HG02623 (cell line): Measurements from ENCODE around the gene RFT1.
"Not testable (repeated sequence)": the region's sequence is repeated elsewhere in the genome, so short reads cannot be mapped to it uniquely, and the experiment has no call there.

Experiments
- ATAC-seq: cut with Tn5 transposase; IDR thresholded peaks from one replicate; pipeline ENCODE4 v1.9.1; 2021; ENCODE audit warnings: moderate library complexity; ENCODE audit not compliant: unreplicated experiment

The RFT1 gene

DNA sequence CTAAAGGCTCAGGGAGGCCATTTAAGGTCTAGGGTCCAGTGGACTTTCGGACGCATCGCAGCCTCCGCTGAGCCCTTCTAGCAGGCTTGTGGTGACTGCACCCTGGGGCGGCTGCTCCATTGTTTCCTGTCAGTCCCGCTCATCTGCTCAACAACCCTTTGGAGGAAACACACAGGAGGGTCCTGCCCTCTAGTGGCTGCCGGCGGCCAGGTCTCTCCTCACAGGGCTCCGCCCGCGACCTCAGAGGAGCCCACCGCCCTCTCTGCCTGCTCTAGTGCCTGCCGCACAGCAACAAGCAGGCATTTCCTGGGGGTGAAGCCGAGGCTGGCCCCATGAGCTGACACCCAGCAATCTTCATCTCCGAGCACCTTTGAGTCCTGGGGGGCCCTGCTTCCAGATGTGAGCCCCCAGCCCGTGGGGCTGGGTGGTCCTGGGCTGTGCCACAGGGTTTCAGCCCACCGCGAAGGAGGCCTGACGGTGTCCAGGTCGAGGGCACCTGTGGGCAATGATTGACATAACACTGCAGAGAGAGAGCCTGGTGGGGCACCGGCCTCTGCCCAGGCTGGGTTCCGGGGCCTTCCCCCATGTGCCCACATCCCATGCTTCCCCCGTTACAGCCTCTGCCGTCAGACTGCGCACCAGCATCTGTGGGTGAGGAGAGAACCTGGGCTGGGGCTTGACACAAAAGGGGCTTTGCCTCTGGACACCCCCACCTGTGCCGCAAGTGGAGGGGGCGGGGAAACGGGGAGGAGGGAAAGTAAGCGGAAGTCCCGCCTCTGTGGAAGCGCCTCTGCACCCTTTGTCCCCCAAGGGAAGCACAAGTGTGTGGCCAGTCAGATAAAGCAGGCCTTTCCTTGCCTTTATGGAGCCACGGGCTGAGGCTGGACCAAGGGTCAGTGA is 57.3 kb downstream of the RFT1 start:
- ATAC-seq = peak; percentile 78

DNA sequence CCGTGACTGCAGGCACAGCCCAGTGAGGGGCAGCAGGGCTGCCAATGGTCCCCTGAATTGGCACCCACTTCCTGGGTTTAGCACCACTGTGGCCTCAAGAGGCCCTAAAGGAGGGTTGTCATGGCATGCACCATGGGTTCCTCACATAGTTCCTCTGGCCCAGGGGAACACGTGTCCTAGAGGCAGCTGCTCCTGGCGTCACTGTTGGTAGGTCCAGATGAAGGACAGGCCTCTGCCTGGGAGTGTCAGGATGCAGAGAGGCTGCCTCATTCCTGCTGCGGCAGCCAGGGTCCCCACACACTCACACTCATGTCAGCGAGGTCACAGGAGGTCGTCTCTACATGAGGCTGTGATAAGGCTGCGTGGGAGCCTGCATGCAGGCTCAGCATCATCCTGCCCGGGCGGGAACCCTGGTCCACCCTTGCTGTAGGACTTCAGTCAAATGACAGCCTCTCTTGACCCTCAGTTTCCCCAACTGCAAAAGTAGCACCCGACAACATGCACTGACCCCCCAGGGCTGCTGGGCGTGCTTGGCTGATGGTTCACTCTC is 58.3 kb downstream of the RFT1 start:
- no peak for ATAC-seq

GRCh38 chr3:53069422-53070068 is 60.7 kb downstream of the RFT1 start:
- ATAC-seq = no peak

- no peak for ATAC-seq
Measured at GRCh38 chr3:53068176-53068575, 62.1 kb downstream of the RFT1 start.

- ATAC-seq = no peak
Measured at GRCh38 chr3:53067567-53067966, 62.7 kb downstream of the RFT1 start.

DNA sequence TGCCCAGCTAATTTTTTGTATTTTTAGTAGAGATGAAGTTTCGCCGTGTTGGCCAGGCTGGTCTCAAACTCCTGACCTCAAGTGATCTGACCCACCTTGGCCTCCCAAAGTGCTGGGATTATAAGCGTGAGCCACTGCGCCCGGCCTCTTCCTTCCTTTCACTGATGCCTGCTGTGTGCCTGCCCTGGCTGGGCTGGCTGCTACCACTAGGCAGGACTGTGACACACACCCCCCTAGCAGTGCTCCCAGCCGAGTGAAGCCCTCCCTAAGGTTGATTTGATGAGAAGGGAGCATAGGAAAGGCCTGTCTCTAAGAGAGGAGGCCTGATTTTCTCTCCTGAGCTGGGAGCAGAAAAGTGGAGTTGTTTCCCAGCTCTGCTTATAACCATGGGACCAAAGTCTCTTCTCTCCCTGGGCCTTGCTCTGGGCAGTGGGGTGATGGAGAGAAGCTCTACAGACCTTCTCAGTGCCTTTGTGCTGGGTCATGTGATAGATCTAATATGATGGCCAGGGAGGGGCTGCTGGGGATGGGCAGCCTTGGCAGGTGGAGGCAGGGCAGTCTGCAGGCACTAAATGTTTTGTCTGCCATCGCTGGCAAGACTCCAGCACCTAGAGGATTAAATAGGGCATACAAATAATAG is 64.3 kb downstream of the RFT1 start:
- ATAC-seq = no peak

GRCh38 chr3:53062905-53063304 is 67.3 kb downstream of the RFT1 start:
- no peak for ATAC-seq

GRCh38 chr3:53056442-53056841 is 73.8 kb downstream of the RFT1 start:
- no peak for ATAC-seq

GRCh38 chr3:53054233-53054632 is 76.0 kb downstream of the RFT1 start:
- not testable (repeated sequence) for ATAC-seq

- ATAC-seq = no peak
Measured at GRCh38 chr3:53051929-53052328, 78.3 kb downstream of the RFT1 start.

DNA sequence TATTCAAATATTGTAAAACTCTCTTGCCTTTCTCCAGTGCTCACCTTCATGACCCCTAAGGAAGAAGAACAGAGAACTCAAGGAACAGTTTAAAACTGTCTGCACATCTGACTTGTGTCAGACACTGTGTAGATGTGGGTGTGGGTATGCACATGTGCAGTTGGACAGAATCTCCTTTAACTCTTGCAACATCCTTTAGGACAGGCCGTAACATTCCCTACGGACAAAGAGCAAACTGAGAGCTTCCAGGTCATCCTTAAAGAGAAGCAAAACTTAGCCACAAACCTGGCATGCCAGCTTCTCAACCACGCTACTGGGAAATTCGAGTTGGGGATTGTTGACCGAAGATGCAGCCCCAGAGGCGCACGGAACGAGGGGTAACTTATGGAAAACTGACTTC is 80.2 kb downstream of the RFT1 start:
- ATAC-seq = no peak

DNA sequence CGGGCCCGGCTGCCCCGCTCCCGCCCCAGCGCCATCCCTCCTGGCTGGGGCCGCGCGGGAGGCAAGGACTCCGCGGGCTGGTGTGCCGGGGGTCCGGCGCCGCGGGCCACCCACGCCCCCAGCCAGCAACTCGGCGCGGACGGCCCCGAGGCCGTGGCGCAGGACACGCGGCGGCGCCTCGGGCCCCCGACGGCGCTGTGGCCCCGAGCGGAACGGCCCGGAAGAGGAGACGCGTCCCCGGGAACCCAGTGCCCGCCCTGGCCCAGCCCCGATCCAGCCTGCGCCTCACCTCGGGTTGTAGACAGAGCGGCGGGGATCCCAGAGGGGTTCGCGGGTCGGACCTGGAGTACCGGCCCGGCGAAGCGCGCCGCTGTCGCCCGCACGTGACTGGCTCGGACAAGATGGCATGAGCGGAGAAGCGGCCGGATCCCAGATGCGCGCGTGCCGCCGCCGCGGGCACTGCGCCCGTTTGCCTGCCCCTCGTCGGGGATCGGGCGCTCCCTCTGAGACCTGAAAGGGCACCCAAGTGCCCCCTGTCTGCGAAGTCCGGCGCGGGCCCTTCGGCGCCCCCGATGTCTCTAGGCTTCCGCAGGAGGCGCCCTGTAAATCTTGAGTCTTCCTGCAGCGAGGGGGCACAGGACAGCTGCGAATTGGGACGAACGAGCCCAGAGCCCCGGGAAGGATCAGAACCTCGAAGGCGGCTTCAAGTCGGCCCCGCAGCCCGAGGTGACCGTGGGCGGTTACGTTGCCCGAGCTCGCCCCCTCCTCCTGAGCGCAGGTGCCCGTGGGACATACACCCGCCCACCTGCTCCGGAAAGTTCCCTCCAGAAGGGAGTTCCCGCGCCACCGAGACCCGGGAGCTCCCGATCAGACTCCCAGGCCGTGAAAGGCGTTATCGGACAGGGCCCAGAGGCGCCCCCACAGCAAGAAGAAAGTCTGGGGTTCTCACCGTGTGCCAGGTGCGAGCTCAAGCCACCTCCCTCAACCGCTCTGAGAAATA is 83.8 kb downstream of the RFT1 start:
- ATAC-seq = peak; percentile 33

- peak; percentile 46 for ATAC-seq
Measured at GRCh38 chr3:53045518-53046170, 84.6 kb downstream of the RFT1 start, which contains the start of gene SFMBT1. Gene SFMBT1 (minus strand): TSS chr3:53046073. CDS start chr3:52969128, 76,945 bp downstream.

GRCh38 chr3:53044711-53045517 is 85.3 kb downstream of the RFT1 start:
- ATAC-seq = peak; percentile 43

DNA sequence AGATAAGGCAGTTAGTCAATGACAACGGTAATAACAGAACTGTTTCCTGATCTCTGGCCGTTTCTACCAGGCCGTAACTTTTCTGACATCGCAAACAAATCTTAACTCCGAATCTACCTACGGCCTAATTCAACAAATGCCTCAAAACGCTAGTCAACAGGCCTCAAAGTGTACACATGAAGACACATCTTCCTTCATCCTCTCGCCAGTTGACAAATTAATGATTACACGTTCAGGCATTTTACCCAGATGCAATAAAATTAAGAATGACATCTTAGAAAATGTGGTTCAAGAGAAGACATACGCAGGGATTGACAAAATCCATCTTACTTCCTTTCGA is 85.9 kb downstream of the RFT1 start:
- no peak for ATAC-seq

GRCh38 chr3:53043738-53044137 is 86.5 kb downstream of the RFT1 start:
- ATAC-seq = no peak

DNA sequence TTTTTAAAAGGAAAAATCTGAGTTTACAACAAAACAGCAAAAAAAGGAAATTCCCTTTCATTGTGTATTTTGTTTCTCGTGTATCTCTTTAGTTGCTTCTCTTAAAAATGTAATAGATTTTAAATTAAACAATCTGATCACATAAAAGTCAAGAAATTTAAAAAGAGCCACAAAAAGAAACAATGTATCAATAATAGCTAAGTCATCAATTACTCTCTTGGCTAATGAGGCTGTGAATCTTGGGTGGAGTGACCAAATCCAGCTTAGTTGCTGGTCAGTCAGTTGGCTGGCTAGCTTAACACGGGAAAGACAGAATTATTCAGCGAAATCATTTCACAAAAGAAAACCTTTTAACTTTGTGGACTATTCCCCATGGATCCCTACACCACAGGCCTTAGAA is 87.6 kb downstream of the RFT1 start:
- no peak for ATAC-seq

DNA sequence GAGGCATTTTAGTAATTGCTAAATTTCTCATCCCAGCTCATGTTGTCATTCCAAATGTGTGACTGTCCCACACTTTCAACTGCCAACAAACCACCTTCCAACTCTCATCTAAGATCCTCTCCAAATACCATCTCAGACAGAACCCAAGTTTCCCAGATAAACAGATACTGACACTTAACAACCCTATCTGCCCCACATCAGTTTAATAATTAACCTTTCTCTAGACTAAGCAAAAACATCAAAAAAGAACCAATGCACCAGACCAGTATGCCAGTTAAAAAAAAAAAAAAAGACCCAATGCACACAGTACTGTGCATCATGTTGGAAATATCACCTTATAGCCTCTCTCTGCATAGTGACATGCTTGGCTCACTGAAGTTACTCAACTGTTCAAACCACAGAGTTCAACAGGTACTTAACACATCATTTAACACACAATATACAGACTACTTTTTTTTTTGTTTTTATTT is 89.8 kb downstream of the RFT1 start:
- ATAC-seq = no peak

DNA sequence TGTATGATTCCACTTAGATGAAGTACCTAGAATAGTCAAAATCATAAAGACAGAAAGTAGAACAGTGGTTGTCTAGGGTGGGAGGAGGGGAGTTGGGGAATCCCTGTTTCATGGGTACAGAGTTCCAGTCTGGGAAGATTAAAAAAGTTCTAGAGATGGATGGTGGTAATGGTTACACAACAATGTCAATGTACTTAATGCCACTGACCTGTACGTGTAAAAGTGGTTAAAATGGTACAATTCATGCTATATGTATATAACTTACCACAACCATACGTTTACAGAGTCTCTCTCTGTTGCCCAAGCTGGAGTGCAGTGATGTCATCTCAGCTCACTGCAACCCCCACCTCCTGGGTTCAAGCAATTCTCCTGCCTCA is 90.9 kb downstream of the RFT1 start:
- ATAC-seq = no peak
